Measurements from ENCODE around the gene DNM1L. TPM values are rescaled to one million over a fixed set of nuclear protein-coding genes. Genes with fewer than 3 reads are reported as not detected.
A peak's percentile ranks its signal among the peaks of the same experiment; 100 is the strongest.

Gene DNM1L
- 10 to 100 TPM; 32.8 to 83.4 (median 35.9) TPM for total RNA-seq

DNA sequence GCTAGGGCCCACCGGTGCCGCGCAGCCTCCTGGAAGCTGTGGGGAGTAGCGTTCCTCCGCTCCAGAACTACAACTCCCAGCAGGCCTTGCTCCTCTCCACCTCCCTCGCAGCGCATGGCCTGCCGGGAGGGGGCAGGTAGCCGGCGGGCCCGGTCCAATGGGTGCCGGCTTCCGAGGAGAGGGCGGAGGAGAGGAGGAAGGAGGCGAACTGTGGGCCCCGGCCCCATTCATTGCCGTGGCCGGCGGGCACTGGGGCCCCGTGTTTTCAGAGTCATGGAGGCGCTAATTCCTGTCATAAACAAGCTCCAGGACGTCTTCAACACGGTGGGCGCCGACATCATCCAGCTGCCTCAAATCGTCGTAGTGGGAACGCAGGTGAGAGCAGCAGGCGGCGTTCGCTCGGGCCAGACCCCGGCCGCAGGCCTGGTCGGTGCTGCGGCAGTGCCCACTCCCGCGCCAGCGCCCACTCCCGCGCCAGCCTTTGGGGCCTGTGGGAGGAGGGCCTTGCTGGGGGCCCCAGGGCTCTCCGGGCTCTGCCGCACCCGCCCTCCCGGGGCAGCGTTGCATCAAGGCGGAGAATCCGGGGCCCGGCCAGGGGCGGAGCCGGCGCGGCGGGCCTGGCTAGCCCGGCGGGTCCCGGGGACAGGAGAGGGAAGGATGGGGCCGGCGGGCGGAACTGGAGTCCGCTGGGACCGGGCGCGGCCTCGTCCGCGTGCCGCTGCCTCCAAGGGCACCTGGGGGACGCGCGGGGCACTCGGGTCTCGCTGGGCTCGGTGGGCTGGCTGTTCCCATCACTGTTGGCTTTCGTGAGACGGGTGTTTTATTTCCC is at the start of gene DNM1L:
Gene DNM1L (plus strand): TSS at position 211 of the 829 bp plus-strand sequence. CDS start 63 bp downstream, at position 274.
- under 1% methylated on average over 51 of the region's 76 CpGs for WGBS
- H3K27me3 ChIP-seq, result no peaks in the 10 kb centered on the region
- peaks cover 22% of the 10 kb centered on the region for H3K4me1 ChIP-seq
- H3K36me3 ChIP-seq, result no peaks in the 10 kb centered on the region
- TF ChIP-seq POLR2AphosphoS5 (IDR thresholded peaks at IDR 0.05) (peak in 1 of 3 donors; percentile 57), POLR2A (IDR thresholded peaks at IDR 0.05) (peak in 1 of 2 donors; percentile 63), EP300 (IDR thresholded peaks at IDR 0.05) (no peak)
- TF ChIP-seq, protein P1, sequence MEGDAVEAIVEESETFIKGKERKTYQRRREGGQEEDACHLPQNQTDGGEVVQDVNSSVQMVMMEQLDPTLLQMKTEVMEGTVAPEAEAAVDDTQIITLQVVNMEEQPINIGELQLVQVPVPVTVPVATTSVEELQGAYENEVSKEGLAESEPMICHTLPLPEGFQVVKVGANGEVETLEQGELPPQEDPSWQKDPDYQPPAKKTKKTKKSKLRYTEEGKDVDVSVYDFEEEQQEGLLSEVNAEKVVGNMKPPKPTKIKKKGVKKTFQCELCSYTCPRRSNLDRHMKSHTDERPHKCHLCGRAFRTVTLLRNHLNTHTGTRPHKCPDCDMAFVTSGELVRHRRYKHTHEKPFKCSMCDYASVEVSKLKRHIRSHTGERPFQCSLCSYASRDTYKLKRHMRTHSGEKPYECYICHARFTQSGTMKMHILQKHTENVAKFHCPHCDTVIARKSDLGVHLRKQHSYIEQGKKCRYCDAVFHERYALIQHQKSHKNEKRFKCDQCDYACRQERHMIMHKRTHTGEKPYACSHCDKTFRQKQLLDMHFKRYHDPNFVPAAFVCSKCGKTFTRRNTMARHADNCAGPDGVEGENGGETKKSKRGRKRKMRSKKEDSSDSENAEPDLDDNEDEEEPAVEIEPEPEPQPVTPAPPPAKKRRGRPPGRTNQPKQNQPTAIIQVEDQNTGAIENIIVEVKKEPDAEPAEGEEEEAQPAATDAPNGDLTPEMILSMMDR (IDR thresholded peaks at IDR 0.05), result peak in 1 of 2 donors; percentile 11
- peak within 1 kb of the TSS; percentile 83 for H3K4me3 ChIP-seq
- peak; percentile 91 to 95 for DNase-seq (ENCODE audit: low spot score in 2 of 2)
- H3K27ac ChIP-seq, result peak within 1 kb of the TSS; percentile 94
- no peaks in the 10 kb centered on the region for H3K9me3 ChIP-seq

DNA sequence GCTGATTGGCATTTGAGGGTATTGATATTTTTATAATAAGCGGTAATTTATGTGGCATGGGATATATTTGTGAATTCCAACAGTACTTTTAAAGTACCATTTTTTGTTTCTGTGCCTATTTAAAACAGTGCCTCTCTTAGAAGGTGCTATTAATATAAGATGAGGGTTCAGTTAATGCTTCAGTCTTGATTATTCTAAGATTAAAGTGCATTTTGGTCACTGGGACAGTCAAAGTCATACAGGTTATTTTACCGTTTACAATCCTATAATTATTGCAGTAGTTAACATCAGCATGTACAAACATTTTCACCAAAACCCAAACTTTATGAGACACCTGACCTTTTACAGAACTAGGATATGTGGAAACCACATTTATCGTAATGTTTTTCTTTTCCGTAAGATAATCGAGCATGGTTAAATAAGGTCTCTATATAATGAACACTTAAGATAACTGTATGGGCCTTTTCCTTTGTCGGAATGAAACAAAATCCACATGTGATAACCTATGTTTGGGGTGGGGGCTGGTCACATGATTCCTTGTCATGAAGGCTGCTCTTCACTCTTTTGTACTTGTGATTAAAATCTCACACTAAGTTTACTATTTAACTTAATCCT is 37.7 kb upstream of the DNM1L start:
- no peaks in the 10 kb centered on the region for H3K27me3 ChIP-seq
- H3K4me1 ChIP-seq, result no peaks in the 10 kb centered on the region
- H3K27ac ChIP-seq, result no peak overlapping the region
- WGBS, result 94% methylated on average over 6 of the region's 6 CpGs
- peaks cover 78% of the 10 kb centered on the region for H3K36me3 ChIP-seq
- TF ChIP-seq POLR2A (IDR thresholded peaks at IDR 0.05) (no peak), EP300 (IDR thresholded peaks at IDR 0.05) (no peak), POLR2AphosphoS5 (IDR thresholded peaks at IDR 0.05) (no peak)
- TF ChIP-seq, protein P1 (IDR thresholded peaks at IDR 0.05), result no peak
- DNase-seq (ENCODE audit: low spot score in 2 of 2), result no peak
- H3K4me3 ChIP-seq, result no peak overlapping the region
- no peaks in the 10 kb centered on the region for H3K9me3 ChIP-seq

DNA sequence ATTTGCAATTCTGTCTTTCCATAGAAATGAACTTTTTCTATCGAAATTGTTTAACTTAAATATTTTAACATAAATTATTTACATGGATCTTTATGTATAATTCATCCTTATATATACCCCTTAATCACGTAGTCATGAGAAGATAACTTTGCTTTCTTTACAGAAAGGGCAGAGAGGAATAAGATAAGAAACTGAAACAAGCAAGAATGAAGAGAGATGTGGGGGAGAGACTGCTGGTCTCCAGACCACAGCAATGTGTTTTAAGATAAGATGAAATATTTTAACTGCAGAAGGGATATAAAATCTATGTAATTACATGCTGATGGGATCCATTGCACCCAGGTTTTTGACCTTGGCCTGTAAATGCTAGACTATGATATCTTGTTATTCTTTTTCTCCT is 34.7 kb upstream of the DNM1L start:
- no peak overlapping the region for H3K27ac ChIP-seq
- WGBS, result 90% methylated on average over 2 of the region's 2 CpGs
- H3K4me3 ChIP-seq, result no peak overlapping the region
- H3K9me3 ChIP-seq, result no peaks in the 10 kb centered on the region
- no peak for TF ChIP-seq EP300 (IDR thresholded peaks at IDR 0.05)
- no peak for TF ChIP-seq POLR2AphosphoS5 (IDR thresholded peaks at IDR 0.05)
- TF ChIP-seq POLR2A (IDR thresholded peaks at IDR 0.05), result no peak
- TF ChIP-seq, protein P1 (IDR thresholded peaks at IDR 0.05), result no peak
- H3K4me1 ChIP-seq, result no peaks in the 10 kb centered on the region
- peaks cover 53% of the 10 kb centered on the region for H3K36me3 ChIP-seq
- H3K27me3 ChIP-seq, result no peaks in the 10 kb centered on the region
- no peak for DNase-seq (ENCODE audit: low spot score in 2 of 2)

DNA sequence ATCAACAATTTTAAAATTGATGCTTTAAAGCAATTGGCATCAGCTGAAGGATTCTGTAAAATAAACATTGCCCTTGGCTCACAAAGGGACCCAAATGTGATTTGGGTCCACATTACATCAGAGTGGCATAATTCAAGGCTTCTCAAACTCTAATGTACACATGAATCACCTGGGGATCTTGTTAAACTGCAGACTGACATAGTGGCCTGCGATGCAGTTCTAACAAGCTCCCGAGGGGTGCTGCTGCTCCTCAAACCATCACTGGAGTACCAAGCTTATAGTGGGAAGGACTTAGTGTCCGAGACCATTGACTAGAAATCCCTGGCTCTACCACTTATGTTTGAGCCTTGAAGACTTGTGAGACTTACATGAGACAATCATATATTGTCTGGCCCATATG is 31.8 kb upstream of the DNM1L start:
- Histone ChIP-seq H3K27ac (no peak overlapping the region), H3K4me3 (no peak overlapping the region), H3K4me1 (no peaks in the 10 kb centered on the region), H3K9me3 (no peaks in the 10 kb centered on the region), H3K36me3 (peaks cover 28% of the 10 kb centered on the region), H3K27me3 (no peaks in the 10 kb centered on the region)
- TF ChIP-seq POLR2A (IDR thresholded peaks at IDR 0.05) (no peak), POLR2AphosphoS5 (IDR thresholded peaks at IDR 0.05) (no peak), EP300 (IDR thresholded peaks at IDR 0.05) (no peak)
- TF ChIP-seq, protein P1 (IDR thresholded peaks at IDR 0.05), result no peak
- 92% methylated on average over 3 of the region's 3 CpGs for WGBS
- no peak for DNase-seq (ENCODE audit: low spot score in 2 of 2)

DNA sequence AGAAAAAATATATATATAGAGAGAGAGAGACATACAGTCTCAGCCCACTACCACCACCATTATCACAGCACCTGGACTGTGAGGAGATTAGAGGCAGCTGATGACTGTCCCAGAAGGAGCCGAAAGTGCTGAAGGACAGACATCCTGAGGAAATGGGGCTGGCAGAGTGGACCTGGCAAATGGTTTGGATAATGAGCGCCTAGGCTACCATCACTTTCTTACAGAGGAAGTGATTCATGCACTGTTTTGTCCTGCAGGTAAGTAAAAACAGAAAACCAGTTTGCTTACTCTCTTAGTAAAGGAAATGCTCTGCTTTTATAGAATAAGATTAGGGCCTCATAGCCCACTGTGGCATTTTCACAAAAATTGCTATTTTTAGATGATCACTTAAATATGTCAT is 28.6 kb upstream of the DNM1L start:
- Histone ChIP-seq H3K4me1 (no peaks in the 10 kb centered on the region), H3K27ac (no peak overlapping the region), H3K36me3 (peaks cover 7% of the 10 kb centered on the region), H3K9me3 (no peaks in the 10 kb centered on the region), H3K27me3 (no peaks in the 10 kb centered on the region), H3K4me3 (no peak overlapping the region)
- TF ChIP-seq, protein P1 (IDR thresholded peaks at IDR 0.05), result no peak
- TF ChIP-seq POLR2AphosphoS5 (IDR thresholded peaks at IDR 0.05) (no peak), POLR2A (IDR thresholded peaks at IDR 0.05) (no peak)
- DNase-seq (ENCODE audit: low spot score in 2 of 2), result no peak
- 56% methylated on average over 2 of the region's 2 CpGs for WGBS
